ENCODE measurements around the gene TRAF3IP3. TPM values are rescaled to one million over a fixed set of nuclear protein-coding genes. Genes with fewer than 3 reads are reported as not detected.

TRAF3IP3 gene
- total and polyA plus RNA-seq, 2 donors (not counting 3 experiments of a cell fraction or from before 2014, with no cell fraction given) = not detected

- intact Hi-C loops (cut with micrococcal nuclease) = no loop called here
- H4K20me1 ChIP-seq (replicated peaks; ENCODE audit: control insufficient read depth, extremely low read depth, insufficient read depth, low read length) = no peaks in the 10 kb centered on the region
These were observed 3.0 kb upstream of the TRAF3IP3 start for GRCh38 chr1:209752890-209753289.

More at GRCh38 chr1:209752890-209753289, 3.0 kb upstream of the TRAF3IP3 start:
- H3K9me3 ChIP-seq (replicated peaks; ENCODE audit: control insufficient read depth, insufficient read depth, low read length) = no peaks in the 10 kb centered on the region
- no peak overlapping the region for H2AFZ ChIP-seq (ENCODE audit: low read depth, low read length)
- dilution Hi-C loops (cut with MboI; ENCODE audit: extremely low pct_ligation_motif_present, low sequenced_read_pairs) = no loop called here
- BruUV-seq (replicated peaks) = no TSS peak
- H3K4me3 ChIP-seq (replicated peaks in 1 of 3; ENCODE audit: insufficient read depth in 1 of 3, low read depth in 1 of 3, low read length in 3 of 3) = no peak overlapping the region
- no peaks in the 10 kb centered on the region for H3K36me3 ChIP-seq (ENCODE audit: control insufficient read depth in 2 of 2, extremely low read depth in 1 of 2, insufficient read depth in 2 of 2, low read length in 2 of 2)
- H3K79me2 ChIP-seq (ENCODE audit: control insufficient read depth, insufficient read depth, low read length) = no peaks in the 10 kb centered on the region
- H3K4me1 ChIP-seq (ENCODE audit: control insufficient read depth, extremely low read depth, insufficient read depth, low read length) = no peaks in the 10 kb centered on the region
- H3K9me1 ChIP-seq (replicated peaks; ENCODE audit: control insufficient read depth, extremely low read depth, insufficient read depth, low read length) = no peaks in the 10 kb centered on the region
- peaks cover 0 to 2% of the 10 kb centered on the region in 2 experiments for H3K27me3 ChIP-seq (ENCODE audit: control insufficient read depth in 2 of 2, insufficient read depth in 2 of 2, low read length in 2 of 2)
- no peak overlapping the region for H3K4me2 ChIP-seq (ENCODE audit: insufficient read depth, low read length)
- DNase-seq (ENCODE audit: low read depth, low spot score) (no peak), FAIRE-seq (no peak)
- TF ChIP-seq GATA2 (IDR thresholded peaks at IDR 0.05; ENCODE audit: insufficient read depth, insufficient read length, low read depth, low read length) (no peak), MYC (IDR thresholded peaks at IDR 0.05; ENCODE audit: low read depth, low read length) (no peak), FOS (IDR thresholded peaks at IDR 0.05; ENCODE audit: borderline replicate concordance, insufficient read depth, low read length) (no peak), JUN (IDR thresholded peaks at IDR 0.05; ENCODE audit: borderline replicate concordance, insufficient read depth, insufficient read length, low read depth) (no peak), POLR2AphosphoS5 (IDR thresholded peaks at IDR 0.05; ENCODE audit: insufficient read depth, low read depth, low read length) (no peak), POLR2A (IDR thresholded peaks at IDR 0.05; ENCODE audit: low read depth, low read length) (no peak), EZH2 (IDR thresholded peaks at IDR 0.05; ENCODE audit: borderline replicate concordance, low read depth, low read length, severe bottlenecking) (no peak)
- TF ChIP-seq, protein P1, sequence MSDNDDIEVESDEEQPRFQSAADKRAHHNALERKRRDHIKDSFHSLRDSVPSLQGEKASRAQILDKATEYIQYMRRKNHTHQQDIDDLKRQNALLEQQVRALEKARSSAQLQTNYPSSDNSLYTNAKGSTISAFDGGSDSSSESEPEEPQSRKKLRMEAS (IDR thresholded peaks at IDR 0.05; ENCODE audit: insufficient read depth, insufficient read length) = no peak
- TF ChIP-seq, protein P2, sequence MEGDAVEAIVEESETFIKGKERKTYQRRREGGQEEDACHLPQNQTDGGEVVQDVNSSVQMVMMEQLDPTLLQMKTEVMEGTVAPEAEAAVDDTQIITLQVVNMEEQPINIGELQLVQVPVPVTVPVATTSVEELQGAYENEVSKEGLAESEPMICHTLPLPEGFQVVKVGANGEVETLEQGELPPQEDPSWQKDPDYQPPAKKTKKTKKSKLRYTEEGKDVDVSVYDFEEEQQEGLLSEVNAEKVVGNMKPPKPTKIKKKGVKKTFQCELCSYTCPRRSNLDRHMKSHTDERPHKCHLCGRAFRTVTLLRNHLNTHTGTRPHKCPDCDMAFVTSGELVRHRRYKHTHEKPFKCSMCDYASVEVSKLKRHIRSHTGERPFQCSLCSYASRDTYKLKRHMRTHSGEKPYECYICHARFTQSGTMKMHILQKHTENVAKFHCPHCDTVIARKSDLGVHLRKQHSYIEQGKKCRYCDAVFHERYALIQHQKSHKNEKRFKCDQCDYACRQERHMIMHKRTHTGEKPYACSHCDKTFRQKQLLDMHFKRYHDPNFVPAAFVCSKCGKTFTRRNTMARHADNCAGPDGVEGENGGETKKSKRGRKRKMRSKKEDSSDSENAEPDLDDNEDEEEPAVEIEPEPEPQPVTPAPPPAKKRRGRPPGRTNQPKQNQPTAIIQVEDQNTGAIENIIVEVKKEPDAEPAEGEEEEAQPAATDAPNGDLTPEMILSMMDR (IDR thresholded peaks at IDR 0.05; ENCODE audit: extremely low read depth in 1 of 2, insufficient read depth in 1 of 2, low read depth in 1 of 2, low read length in 2 of 2) = no peak
- no peak overlapping the region for H3K9ac ChIP-seq (replicated peaks; ENCODE audit: extremely low read depth, insufficient read depth, low read length)
- POLR2A ChIA-PET = no interaction called here
- H3K27ac ChIP-seq (ENCODE audit: insufficient read depth, low read depth, low read length) = no peak overlapping the region
- CTCF ChIA-PET = interaction anchor here (2.0 kb wide), 1 partner anchor 13 kb away, joined by 5 read pairs; no protein-coding TSS in a partner anchor
